GM23338 (cell line): Measurements from ENCODE around the gene IFT88. TPM values are rescaled to one million over a fixed set of nuclear protein-coding genes. Genes with fewer than 3 reads are reported as not detected.

Source experiments
- ATAC-seq: fragments of 200-7000 bp; cut with Tn5 transposase; 3 replicates; pipeline ENCODE4 v1.9.1; 2020
- DNase-seq: peaks from one replicate; pipeline ENCODE4 v3.0.0-alpha.2; 2015; ENCODE audit warnings: low spot score
- H2AFZ ChIP-seq: fragments of 200-600 bp; sonication (generic); 2 replicates; pipeline ENCODE4 v1.8.0; 2016; ENCODE audit warnings: antibody characterized with exemption, mild to moderate bottlenecking, moderate library complexity
- H3F3A ChIP-seq: fragments of 200-600 bp; sonication (generic); replicated peaks from 2 replicates; pipeline ENCODE4 v1.8.0; 2017; ENCODE audit warnings: antibody characterized with exemption, mixed run types, low read depth
- H3K27ac ChIP-seq: fragments of 200-600 bp; sonication (generic); 2 replicates; pipeline ENCODE4 v1.6.1; 2016; ENCODE audit warnings: low read depth
- H3K27me3 ChIP-seq: fragments of 200-600 bp; sonication (generic); 2 replicates; pipeline ENCODE4 v1.8.0; 2016; ENCODE audit warnings: mild to moderate bottlenecking, mixed run types, moderate library complexity; ENCODE audit not compliant: insufficient read depth
- H3K36me3 ChIP-seq: fragments of 200-600 bp; sonication (generic); 2 replicates; pipeline ENCODE4 v1.8.0; 2016; ENCODE audit warnings: mild to moderate bottlenecking; ENCODE audit not compliant: insufficient read depth
- H3K4me1 ChIP-seq: fragments of 200-600 bp; sonication (generic); 2 replicates; pipeline ENCODE4 v1.8.0; 2016; ENCODE audit warnings: mild to moderate bottlenecking, moderate library complexity; ENCODE audit not compliant: insufficient read depth
- H3K4me2 ChIP-seq: fragments of 200-600 bp; sonication (generic); 2 replicates; pipeline ENCODE4 v1.7.1; 2017; ENCODE audit warnings: mixed run types
- H3K4me3 ChIP-seq: fragments of 200-600 bp; sonication (generic); 2 replicates; pipeline ENCODE4 v1.6.1; 2016; ENCODE audit warnings: mixed run types
- H3K79me2 ChIP-seq: fragments of 200-600 bp; sonication (generic); replicated peaks from 2 replicates; pipeline ENCODE4 v1.8.0; 2017; ENCODE audit warnings: mild to moderate bottlenecking; ENCODE audit not compliant: insufficient read depth
- H3K9me2 ChIP-seq: fragments of 200-600 bp; sonication (generic); 2 replicates; pipeline ENCODE4 v1.8.0; 2017; ENCODE audit not compliant: insufficient read depth
- H4K20me1 ChIP-seq: fragments of 200-600 bp; sonication (generic); replicated peaks from 2 replicates; pipeline ENCODE4 v1.8.0; 2017; ENCODE audit warnings: mild to moderate bottlenecking; ENCODE audit not compliant: insufficient read depth
- H3K27ac Mint-ChIP-seq: 2 replicates; pipeline ENCODE4 v1.8.0; 2020; ENCODE audit warnings: inconsistent platforms, mild to moderate bottlenecking, moderate library complexity, mixed read lengths
- H3K27me3 Mint-ChIP-seq: 3 replicates; pipeline ENCODE4 v1.8.0; 2022; ENCODE audit warnings: low read depth, mild to moderate bottlenecking, moderate library complexity, mixed read lengths, inconsistent platforms; ENCODE audit not compliant: insufficient read depth, poor library complexity
- H3K36me3 Mint-ChIP-seq: 3 replicates; pipeline ENCODE4 v1.8.0; 2021; ENCODE audit warnings: low read depth, mild to moderate bottlenecking, inconsistent platforms, moderate library complexity, mixed read lengths
- H3K4me1 Mint-ChIP-seq: 3 replicates; pipeline ENCODE4 v1.8.0; 2020; ENCODE audit warnings: mild to moderate bottlenecking, inconsistent platforms, mixed read lengths
- H3K4me3 Mint-ChIP-seq: 3 replicates; pipeline ENCODE4 v1.8.0; 2021; ENCODE audit warnings: moderate library complexity, mild to moderate bottlenecking, inconsistent platforms, mixed read lengths
- H3K9me3 Mint-ChIP-seq: 3 replicates; pipeline ENCODE4 v1.8.0; 2020; ENCODE audit warnings: moderate library complexity, mild to moderate bottlenecking, inconsistent platforms, mixed read lengths
- CREB1 ChIP-seq: fragments of 250-450 bp; sonication (Bioruptor Pico); IDR thresholded peaks from 2 replicates; pipeline ENCODE4 v1.5.0; 2020; ENCODE audit warnings: low read depth, mild to moderate bottlenecking, moderate library complexity
- CTCF ChIP-seq, 2 experiments: fragments of 200-600 bp in 1 of 2; sonication (generic) in 1 of 2; conservative IDR thresholded peaks; 2 replicates each; pipeline versions ENCODE4 v1.5.1 to v1.6.1; 2016 to 2017; ENCODE audit warnings: antibody characterized with exemption in 2 of 2, low read depth in 2 of 2, mild to moderate bottlenecking in 2 of 2, moderate library complexity in 1 of 2
- ETS1 ChIP-seq: IDR thresholded peaks from 2 replicates; pipeline ENCODE4 v1.6.1; 2016; ENCODE audit warnings: antibody characterized with exemption
- EZH2 ChIP-seq: fragments of 200-600 bp; sonication (generic); IDR thresholded peaks from one replicate; pipeline ENCODE4 v1.8.0; 2017; ENCODE audit warnings: antibody characterized with exemption, mild to moderate bottlenecking, low read depth; ENCODE audit not compliant: unreplicated experiment
- EZH2phosphoT487 ChIP-seq: fragments of 200-600 bp; sonication (generic); IDR thresholded peaks from one replicate; pipeline ENCODE4 v1.8.1; 2018; ENCODE audit warnings: antibody characterized with exemption; ENCODE audit not compliant: unreplicated experiment
- STAT1 ChIP-seq: IDR thresholded peaks from one replicate; pipeline ENCODE4 v1.6.1; 2016; ENCODE audit warnings: antibody characterized with exemption; ENCODE audit not compliant: unreplicated experiment
- ZNF114 ChIP-seq: fragments of 250-450 bp; sonication (Bioruptor Pico); IDR thresholded peaks from 2 replicates; pipeline ENCODE4 v1.5.0; 2020; ENCODE audit warnings: mild to moderate bottlenecking, moderate library complexity
- ZNF331 ChIP-seq: fragments of 250-450 bp; sonication (Bioruptor Pico); IDR thresholded peaks from 2 replicates; pipeline ENCODE4 v1.5.0; 2020; ENCODE audit warnings: low read depth, mild to moderate bottlenecking, moderate library complexity
- polyA plus RNA-seq: library from polyadenylated mRNA; unstranded; fragments of >200 nt; fragmentation: Nextera tagmentation; extraction: Ambion mirVana; gene quantifications from 2 replicates; pipeline ENCODE4 v1.2.1, GENCODE V29; 2016
- total RNA-seq: library from RNA; depleted of rRNA; stranded (reverse); fragments of >200 nt; shearing (Covaris generic); gene quantifications from 2 replicates; pipeline ENCODE4 v1.2.3, GENCODE V29; 2014
- TF ChIP-seq, protein P1 (sequence below): IDR thresholded peaks from one replicate; pipeline ENCODE4 v1.6.1; 2018; ENCODE audit warnings: antibody characterized with exemption; ENCODE audit not compliant: unreplicated experiment

The IFT88 gene
- total and polyA plus RNA-seq, 2 experiments from 2014 or later = 8.2 to 8.7 TPM

DNA sequence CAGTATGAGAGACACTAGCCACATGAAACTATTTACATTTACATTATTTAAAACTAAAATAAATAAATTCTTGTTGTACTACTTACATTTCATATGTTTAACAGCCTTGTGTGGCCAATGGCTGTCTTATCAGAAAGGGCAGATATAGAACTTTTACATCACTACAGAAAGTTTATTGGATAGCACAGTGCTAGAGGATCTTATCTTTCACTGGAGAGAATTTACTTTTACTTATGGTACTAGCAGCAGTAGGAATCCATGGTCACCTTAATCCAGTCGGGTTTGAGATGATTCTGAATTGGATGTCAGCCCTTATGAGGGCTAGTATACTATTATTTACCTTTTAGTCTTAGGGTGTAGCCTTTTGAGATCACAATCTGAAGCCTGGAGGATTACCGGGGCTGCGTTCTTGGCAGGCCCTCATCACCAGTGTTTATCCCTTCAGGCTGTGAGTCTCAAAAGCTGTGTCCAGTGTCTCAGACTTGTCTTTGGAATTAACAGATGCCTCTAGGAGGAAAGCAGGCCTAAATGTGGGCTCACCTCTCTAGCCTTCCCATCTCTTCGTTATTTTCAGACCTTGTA lies 21.7 kb downstream of the IFT88 start:
- no peak for TF ChIP-seq EZH2phosphoT487
- TF ChIP-seq, protein P1, sequence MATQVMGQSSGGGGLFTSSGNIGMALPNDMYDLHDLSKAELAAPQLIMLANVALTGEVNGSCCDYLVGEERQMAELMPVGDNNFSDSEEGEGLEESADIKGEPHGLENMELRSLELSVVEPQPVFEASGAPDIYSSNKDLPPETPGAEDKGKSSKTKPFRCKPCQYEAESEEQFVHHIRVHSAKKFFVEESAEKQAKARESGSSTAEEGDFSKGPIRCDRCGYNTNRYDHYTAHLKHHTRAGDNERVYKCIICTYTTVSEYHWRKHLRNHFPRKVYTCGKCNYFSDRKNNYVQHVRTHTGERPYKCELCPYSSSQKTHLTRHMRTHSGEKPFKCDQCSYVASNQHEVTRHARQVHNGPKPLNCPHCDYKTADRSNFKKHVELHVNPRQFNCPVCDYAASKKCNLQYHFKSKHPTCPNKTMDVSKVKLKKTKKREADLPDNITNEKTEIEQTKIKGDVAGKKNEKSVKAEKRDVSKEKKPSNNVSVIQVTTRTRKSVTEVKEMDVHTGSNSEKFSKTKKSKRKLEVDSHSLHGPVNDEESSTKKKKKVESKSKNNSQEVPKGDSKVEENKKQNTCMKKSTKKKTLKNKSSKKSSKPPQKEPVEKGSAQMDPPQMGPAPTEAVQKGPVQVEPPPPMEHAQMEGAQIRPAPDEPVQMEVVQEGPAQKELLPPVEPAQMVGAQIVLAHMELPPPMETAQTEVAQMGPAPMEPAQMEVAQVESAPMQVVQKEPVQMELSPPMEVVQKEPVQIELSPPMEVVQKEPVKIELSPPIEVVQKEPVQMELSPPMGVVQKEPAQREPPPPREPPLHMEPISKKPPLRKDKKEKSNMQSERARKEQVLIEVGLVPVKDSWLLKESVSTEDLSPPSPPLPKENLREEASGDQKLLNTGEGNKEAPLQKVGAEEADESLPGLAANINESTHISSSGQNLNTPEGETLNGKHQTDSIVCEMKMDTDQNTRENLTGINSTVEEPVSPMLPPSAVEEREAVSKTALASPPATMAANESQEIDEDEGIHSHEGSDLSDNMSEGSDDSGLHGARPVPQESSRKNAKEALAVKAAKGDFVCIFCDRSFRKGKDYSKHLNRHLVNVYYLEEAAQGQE = no peak
- no peak for TF ChIP-seq ETS1
- no peak for TF ChIP-seq STAT1
- no peak for TF ChIP-seq CREB1 (CRISPR knock-in tag)
- H3K27me3 Mint-ChIP-seq = no peaks in the 10 kb centered on the region
- DNase-seq = no peak

DNA sequence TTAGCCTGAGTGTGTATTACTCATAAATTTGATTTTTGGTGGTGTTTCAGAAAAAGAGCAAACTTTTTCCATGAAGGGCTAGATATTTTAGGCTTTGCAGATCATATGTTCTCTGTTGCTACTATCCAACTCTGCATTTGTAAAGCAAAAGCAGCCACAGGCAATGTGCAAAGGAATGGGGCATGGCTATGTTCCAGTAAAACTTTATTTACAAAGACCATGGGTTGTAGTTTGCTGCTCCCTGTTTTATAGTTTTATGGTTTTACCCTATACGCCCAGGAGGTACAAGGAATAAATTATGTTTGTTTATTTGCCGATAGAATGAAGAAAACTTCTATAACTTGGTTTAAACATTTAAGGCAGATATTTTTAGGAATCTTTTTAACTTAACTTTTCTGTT lies 23.6 kb downstream of the IFT88 start:
- Histone ChIP-seq H2AFZ (no peak overlapping the region), H3K4me2 (no peak overlapping the region), H3K36me3 (no peaks in the 10 kb centered on the region), H4K20me1 (no peaks in the 10 kb centered on the region), H3K4me1 (no peaks in the 10 kb centered on the region), H3K27me3 (no peaks in the 10 kb centered on the region), H3K4me3 (no peak overlapping the region), H3K27ac (no peak overlapping the region), H3K9me2 (no peaks in the 10 kb centered on the region), H3K79me2 (no peaks in the 10 kb centered on the region), H3F3A (no peaks in the 10 kb centered on the region)
- no peak overlapping the region for H3K27ac Mint-ChIP-seq
- ATAC-seq (no peak), DNase-seq (no peak)
- no peaks in the 10 kb centered on the region for H3K9me3 Mint-ChIP-seq
- no peaks in the 10 kb centered on the region for H3K36me3 Mint-ChIP-seq
- no peak overlapping the region for H3K4me3 Mint-ChIP-seq
- no peaks in the 10 kb centered on the region for H3K27me3 Mint-ChIP-seq
- no peaks in the 10 kb centered on the region for H3K4me1 Mint-ChIP-seq
- TF ChIP-seq, protein P1 = no peak
- no peak for TF ChIP-seq ZNF331 (CRISPR knock-in tag)
- TF ChIP-seq ZNF114 (CRISPR knock-in tag) = no peak
- TF ChIP-seq EZH2 = no peak
- TF ChIP-seq EZH2phosphoT487 = no peak
- no peak for TF ChIP-seq CTCF (conservative IDR thresholded peaks at IDR 0.05; ENCODE audit: low read depth in 2 of 2)
- no peak for TF ChIP-seq CREB1 (CRISPR knock-in tag)
- TF ChIP-seq ETS1 = no peak
- no peak for TF ChIP-seq STAT1

More for the DNA sequence above, 21.7 kb downstream of the IFT88 start:
- Histone ChIP-seq H2AFZ (no peak overlapping the region), H3K4me3 (no peak overlapping the region), H3F3A (no peaks in the 10 kb centered on the region), H3K4me1 (no peaks in the 10 kb centered on the region), H3K9me2 (no peaks in the 10 kb centered on the region), H3K27ac (no peak overlapping the region), H4K20me1 (no peaks in the 10 kb centered on the region), H3K27me3 (no peaks in the 10 kb centered on the region), H3K4me2 (no peak overlapping the region), H3K79me2 (no peaks in the 10 kb centered on the region), H3K36me3 (no peaks in the 10 kb centered on the region)
- peaks cover 12% of the 10 kb centered on the region for H3K36me3 Mint-ChIP-seq
- no peak overlapping the region for H3K4me3 Mint-ChIP-seq
- ATAC-seq = no peak
- peaks cover 5% of the 10 kb centered on the region; the same call in 2 of the 3 replicates for H3K9me3 Mint-ChIP-seq
- no peak overlapping the region; the same call in 1 of the 2 replicates for H3K27ac Mint-ChIP-seq
- H3K4me1 Mint-ChIP-seq = no peaks in the 10 kb centered on the region
